Stimulated activated CD8-positive, alpha-beta memory T cell treated with anti-CD3 and anti-CD28 coated beads, Interleukin-12 subunit alpha, Interleukin-12 subunit beta, amount 100 ng/mL, for 4 hours (primary cell): Measurements from ENCODE around the gene NDUFA11.
"Not testable (repeated sequence)": the region's sequence is repeated elsewhere in the genome, so short reads cannot be mapped to it uniquely, and the experiment has no call there.

Experiments used
- DNase-seq: peaks from one replicate; pipeline ENCODE4 v3.0.0-alpha.2; 2020; ENCODE audit warnings: low read depth

The NDUFA11 gene

DNA sequence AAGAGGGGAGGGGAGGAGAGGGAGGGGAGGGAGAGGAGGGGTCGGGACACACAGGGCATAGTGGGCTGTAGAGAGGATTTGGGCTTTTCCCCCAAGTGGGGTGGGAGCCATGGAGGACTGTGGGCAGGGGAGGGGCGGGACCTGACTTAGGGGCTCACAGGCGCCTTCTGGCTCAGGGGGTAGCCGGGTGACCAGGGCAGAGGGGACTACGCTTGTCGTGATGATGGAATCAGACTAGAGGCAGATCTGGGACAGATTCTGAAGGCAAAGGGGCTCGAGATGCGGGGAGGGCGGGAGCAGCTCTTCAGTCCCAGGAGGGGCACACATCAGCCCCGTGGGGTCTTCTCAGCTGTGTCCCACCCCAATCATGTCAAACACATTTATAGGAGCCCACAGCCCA is 13.5 kb downstream of the NDUFA11 start:
- DNase-seq = no peak

- no peak for DNase-seq
Measured at GRCh38 chr19:5889288-5889971, 14.2 kb downstream of the NDUFA11 start.

DNA sequence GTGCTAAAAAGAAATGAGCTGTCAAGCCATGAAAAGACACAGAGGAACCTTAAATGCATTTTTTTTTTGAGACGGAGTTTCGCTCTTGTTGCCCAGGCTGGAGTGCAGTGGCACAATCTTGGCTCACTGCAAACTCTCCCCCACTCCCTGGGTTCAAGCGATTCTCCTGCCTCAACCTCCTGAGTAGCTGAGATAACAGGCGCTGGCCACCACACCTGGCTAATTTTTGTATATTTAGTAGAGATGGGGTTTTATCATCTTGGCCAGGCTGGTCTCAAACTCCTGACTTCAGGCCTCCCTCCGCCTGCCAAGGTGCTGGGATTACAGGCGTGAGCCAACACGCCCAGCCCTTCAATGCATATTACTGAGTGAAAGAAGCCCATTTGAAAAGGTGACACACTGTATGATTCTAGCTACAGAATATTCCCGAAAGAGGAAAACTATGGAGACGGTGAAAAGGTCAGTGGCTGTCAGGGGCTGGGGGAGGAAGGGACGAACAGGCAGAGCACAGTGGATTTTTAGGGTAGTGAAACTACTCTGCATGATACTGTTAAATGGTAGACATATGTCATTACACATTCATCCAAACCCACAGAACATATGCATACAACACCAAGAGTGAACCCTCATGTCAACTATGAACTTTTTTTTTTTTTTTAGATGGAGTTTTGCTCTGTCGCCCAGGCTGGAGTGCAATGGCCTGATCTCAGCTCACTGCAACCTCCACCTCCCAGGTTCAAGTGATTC is 19.4 kb downstream of the NDUFA11 start:
- not testable (repeated sequence) for DNase-seq

GRCh38 chr19:5883157-5883873 is 20.3 kb downstream of the NDUFA11 start:
- DNase-seq = not testable (repeated sequence)

DNA sequence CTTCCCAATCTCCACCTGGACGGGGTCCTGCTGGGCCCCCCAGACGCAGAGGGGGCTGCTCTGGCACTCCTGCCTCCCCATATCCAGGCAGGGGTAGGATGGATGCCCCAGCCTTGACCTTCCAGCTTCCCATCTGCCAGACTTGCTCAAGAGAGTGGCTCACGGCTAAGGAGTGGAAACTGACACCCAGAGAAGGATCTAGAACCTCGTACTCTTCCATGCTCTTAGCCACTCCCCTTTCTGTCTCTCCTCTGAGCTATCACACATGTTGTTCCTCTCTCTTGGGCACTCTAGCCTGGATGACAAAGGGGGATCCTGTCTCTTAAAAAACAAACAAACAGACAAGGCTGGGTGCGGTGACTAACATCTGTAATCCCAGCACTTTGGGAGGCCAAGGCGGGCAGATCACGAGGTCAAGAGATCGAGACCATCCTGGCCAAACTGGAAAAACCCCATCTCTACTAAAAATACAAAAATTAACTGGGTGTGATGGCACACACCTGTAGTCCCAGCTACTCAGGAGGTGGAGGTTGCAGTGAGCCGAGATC is 21.1 kb downstream of the NDUFA11 start:
- no peak for DNase-seq

DNA sequence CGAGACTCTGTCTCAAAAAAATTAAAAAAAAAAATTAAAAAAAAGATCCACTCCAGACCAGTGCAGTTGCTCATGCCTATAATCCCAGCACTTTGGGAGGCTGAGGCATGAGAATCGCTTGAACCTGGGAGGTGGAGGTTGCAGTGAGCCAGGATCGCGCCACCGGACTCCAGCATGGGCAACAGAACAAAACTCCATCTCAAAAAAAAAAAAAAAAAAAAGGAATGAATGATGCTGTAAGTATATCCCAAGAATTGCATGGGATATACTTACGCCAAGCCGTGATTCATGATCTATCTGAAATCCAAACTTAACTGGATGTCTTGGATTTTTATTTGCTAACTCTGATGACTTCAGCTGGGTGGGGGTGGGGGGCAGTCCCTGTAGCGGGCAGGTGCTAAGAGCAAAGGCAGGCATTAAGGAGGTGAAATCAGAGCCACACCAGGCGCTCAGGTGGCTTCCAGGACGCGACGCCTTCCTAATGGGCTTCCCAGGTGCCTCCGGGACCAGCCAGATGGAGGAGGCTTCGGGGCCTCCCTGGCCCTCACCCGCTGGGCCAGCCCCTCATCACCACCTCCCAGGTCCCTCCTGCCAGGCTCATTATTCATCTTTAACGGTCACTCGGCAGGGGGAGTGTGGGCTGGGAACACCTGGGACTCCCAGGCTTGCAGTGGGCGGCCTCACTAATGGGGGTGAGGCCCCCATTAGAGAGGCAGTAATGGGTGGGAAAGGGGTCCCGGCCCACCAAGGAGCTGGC is 21.9 kb downstream of the NDUFA11 start:
- no peak for DNase-seq

DNA sequence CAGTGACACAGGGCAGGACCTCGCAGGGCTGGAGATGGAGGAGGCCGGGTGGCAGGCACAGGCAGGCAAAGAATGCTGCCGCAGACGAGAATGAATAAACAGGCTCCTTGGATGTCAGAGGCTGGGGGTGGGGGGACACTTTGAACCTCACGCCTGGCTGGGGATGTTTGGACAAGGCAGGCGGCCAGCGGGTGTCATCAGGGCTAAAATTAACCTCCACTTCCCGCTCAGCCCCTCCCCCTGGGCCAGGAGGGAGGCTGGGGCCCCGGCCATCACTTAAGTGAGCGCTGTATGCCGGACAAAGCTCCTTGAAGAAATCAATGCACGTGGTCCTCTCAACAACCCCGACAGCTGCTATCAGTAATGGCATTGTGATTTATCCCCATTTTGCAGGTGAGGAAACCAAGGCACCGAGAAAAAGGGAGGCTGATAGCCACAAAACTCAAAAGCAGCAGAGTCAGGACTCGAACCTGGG is 22.9 kb downstream of the NDUFA11 start:
- DNase-seq = no peak

- no peak for DNase-seq
Measured at GRCh38 chr19:5880196-5880595, 23.4 kb downstream of the NDUFA11 start.

GRCh38 chr19:5877882-5878281 is 25.7 kb downstream of the NDUFA11 start:
- DNase-seq = no peak

DNA sequence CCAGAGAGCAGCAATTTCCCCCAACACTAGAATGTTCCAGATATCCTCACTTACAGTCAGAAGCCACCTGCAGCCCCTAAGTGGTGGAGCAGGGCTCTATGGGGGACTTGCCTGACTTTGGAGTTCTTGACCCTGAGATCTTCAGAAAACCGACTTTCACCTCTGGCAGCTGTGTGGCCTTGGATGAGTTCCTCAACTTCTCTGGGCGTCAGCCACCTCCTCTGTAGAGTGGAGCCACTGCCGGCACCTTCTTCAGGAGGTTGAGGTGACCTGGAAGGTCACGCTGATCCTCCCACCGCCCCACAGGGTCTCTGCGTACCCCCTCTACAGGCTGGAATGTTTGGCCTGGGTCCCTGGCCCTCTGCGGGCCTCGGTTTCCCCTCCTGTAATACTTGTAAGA is 26.2 kb downstream of the NDUFA11 start:
- DNase-seq = no peak

DNA sequence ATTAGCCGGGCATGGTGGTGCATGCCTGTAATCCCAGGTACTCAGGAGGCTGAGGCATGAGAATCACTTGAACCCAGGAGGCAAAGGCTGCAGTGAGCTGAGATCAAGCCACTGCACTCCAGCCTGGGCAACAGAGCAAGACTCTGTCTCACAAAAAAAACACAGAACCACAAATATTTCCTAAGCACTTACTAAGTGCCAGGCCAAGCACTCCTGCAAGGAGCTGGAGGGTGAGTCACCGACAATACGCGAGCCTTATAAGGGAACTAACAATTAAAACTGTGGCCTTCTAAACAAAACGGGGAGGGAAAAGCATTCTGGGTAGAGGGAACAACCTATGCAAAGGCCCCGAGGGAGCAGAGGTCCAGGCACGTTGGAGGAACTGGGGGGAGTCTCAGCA is 29.1 kb downstream of the NDUFA11 start:
- DNase-seq = not testable (repeated sequence)

- DNase-seq = no peak
Measured at GRCh38 chr19:5873617-5874199, 29.9 kb downstream of the NDUFA11 start.

DNA sequence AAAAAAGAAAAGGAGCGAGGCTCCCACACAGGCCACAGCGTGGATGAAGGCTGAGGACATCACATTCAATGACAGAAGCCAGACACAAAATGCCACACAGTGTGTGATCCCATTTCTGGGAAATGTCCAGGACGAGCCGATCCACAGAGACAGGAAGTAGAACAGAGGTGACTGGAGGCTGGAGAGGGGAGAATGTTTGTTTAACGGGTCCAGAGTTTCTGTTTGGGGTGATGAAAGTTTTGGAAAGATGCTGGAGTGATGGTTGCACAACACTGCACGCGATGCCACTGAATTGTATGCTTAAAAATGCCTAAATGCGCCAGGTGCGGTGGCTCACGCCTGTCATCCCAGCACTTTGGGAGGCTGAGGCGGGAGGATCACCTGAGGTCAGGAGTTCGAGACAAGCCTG is 32.6 kb downstream of the NDUFA11 start:
- no peak for DNase-seq

DNA sequence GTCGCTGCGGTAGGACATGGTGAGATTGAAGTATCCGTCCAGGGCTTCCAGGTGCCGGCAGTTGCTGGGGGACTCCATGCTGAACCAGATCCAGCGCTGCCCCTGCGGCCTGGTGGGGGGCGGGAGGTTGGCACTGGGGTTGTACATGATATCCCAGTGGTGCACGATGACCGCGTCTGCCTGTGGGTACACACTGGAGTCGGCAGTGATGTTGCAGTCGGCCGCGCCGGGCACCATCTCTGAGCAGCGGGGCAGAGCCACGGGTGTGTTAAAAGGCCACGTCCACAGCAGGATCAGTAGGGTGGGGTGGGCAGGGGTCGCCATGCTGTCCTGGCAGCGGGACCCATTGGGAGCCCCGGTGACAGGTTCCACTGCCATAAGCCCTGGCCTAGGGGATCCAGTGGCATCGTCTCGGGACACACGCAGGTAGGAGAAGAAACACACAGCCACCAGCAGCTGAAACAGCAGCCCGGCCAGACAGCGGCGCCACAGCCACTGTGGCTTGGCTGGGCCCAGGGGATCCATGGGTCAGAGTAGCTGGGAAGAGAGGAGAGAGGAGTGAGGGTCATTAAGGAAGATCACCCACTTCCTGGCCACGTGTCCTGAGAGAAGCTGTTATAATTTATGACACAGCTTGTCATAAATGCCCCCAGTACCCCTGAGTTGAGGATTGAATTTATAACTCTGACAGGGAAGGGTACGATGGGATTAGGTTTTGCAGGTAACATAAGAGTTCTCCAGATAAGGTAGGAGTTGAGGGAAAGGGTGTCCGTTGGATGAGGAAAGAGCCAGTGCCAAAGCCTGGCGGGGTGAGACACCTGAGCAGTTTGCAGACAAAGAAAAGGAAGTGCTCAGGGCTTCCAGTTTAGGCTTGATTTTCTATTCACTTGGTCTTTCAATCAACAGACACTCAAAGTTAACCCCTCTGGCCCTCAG is 36.1 kb downstream of the NDUFA11 start:
- no peak for DNase-seq

GRCh38 chr19:5865772-5866171 is 37.8 kb downstream of the NDUFA11 start:
- no peak for DNase-seq

GRCh38 chr19:5864725-5865486 is 38.7 kb downstream of the NDUFA11 start:
- no peak for DNase-seq

DNA sequence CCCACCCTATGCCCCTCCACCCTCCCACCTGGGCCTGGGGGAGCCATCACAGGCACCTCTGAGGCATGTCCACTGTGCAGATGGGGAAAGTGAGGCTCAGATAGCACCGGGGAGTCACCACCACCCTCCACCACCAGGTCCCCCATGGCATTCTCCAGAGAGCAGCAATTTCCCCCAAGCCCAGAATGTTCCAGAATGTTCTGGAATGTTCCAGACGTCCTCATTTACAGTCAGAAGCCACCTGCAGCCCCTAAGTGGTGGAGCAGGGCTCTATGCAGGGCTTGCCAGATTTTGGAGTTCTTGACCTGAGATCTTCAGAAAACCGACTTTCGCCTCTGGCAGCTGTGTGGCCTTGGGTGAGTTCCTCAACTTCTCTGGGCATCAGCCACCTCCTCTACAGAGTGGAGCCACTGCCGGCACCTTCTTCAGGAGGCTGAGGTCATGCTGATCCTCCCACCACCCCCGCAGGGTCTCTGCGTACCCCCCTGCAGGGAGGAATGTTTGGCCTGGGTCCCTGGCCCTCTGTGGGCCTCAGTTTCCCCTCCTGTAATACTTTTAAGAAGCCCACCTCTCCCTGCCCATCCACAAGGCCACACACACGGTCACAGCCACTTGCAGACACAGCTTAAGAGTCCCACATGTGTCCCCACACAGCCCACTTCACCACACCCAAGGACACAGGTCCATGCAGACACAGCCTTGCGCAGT is 39.4 kb downstream of the NDUFA11 start:
- no peak for DNase-seq

DNA sequence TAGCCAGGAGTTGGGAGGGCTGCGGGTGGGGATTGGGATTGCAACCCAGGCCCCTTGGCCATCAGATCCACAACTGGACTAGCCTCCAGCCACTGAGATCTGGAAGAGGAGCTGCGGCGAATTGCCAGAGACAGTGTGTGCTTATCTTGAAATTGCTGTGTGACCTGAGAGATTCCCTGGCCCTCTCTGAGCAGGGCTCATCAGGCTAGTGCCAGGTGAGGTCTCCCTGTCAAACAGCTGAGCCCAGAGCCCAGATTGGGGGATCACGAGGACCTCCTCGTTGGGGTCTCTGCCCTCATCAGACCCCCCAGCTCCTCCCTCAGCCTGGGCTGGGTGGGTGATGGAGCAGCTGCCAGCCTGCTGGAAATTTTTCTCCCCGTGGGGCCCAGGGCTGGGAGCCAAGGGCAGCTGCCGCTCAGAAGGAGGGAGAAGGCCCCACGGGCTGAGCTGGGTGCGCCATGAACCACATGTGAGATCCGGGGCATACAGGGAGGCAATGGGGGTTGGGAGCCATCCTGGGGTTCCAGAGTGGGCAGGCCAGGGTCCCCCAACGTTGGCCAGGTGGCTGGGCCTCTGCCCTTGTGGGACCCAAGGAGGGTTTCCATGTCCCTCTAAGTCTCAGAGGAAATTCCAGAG is 40.4 kb downstream of the NDUFA11 start:
- no peak for DNase-seq
